Smooth muscle cell (in vitro differentiated cells): Measurements from ENCODE around the gene CACNG4. TPM values are rescaled to one million over a fixed set of nuclear protein-coding genes. Genes with fewer than 3 reads are reported as not detected.

Experiments
- DNase-seq: peaks from one replicate; lab custom pipeline; 2025; ENCODE audit not compliant: unreplicated experiment; lab: John Stamatoyannopoulos, UW
- H2AFZ ChIP-seq: fragments of 200-600 bp; sonication (generic); 2 replicates; pipeline ENCODE4 v1.6.0; 2016; ENCODE audit warnings: antibody characterized with exemption, low read depth, mild to moderate bottlenecking
- H3F3A ChIP-seq: fragments of 200-600 bp; sonication (generic); 2 replicates; pipeline ENCODE4 v1.6.0; 2017; ENCODE audit warnings: antibody characterized with exemption, low read depth
- H3K27ac ChIP-seq: fragments of 200-600 bp; sonication (generic); 2 replicates; pipeline ENCODE4 v1.5.1; 2016; ENCODE audit warnings: low read depth, mild to moderate bottlenecking
- H3K27me3 ChIP-seq: fragments of 200-600 bp; sonication (generic); 2 replicates; pipeline ENCODE4 v1.6.1; 2016; ENCODE audit warnings: low read depth, mild to moderate bottlenecking
- H3K36me3 ChIP-seq: fragments of 200-600 bp; sonication (generic); 2 replicates; pipeline ENCODE4 v1.5.1; 2016; ENCODE audit warnings: low read depth
- H3K4me1 ChIP-seq: fragments of 200-600 bp; sonication (generic); 2 replicates; pipeline ENCODE4 v1.5.1; 2016; ENCODE audit warnings: low read depth
- H3K4me2 ChIP-seq: fragments of 200-600 bp; sonication (generic); 2 replicates; pipeline ENCODE4 v1.6.0; 2016; ENCODE audit warnings: mild to moderate bottlenecking
- H3K4me3 ChIP-seq: fragments of 200-600 bp; sonication (generic); 2 replicates; pipeline ENCODE4 v1.5.1; 2016; ENCODE audit warnings: mild to moderate bottlenecking
- H3K79me2 ChIP-seq: fragments of 200-600 bp; sonication (generic); 2 replicates; pipeline ENCODE4 v1.6.0; 2016; ENCODE audit warnings: low read depth, mild to moderate bottlenecking
- H3K9ac ChIP-seq: fragments of 200-600 bp; sonication (generic); 2 replicates; pipeline ENCODE4 v1.6.0; 2016; ENCODE audit warnings: low read depth
- H3K9me3 ChIP-seq: fragments of 200-600 bp; sonication (generic); replicated peaks from 2 replicates; pipeline ENCODE4 v1.5.1; 2016; ENCODE audit warnings: low read depth
- H4K20me1 ChIP-seq: fragments of 200-600 bp; sonication (generic); 2 replicates; pipeline ENCODE4 v1.6.0; 2016; ENCODE audit warnings: low read depth
- WGBS: methylation state at CpG from one replicate; pipeline ENCODE4 v1.1.7; 2016; ENCODE audit warnings: low lambda C conversion rate; 5-methylcytosine and 5-hydroxymethylcytosine counted together
- polyA plus RNA-seq: library from polyadenylated mRNA; unstranded; fragments of >200 nt; fragmentation: Nextera tagmentation; extraction: Ambion mirVana; gene quantifications from 2 replicates; pipeline ENCODE4 v1.2.1, GENCODE V29; 2016
- total RNA-seq: library from RNA; depleted of rRNA; stranded (reverse); fragments of >200 nt; gene quantifications from 2 replicates; pipeline ENCODE4 v1.2.3, GENCODE V29; 2014
- TF ChIP-seq, protein P1 (sequence below): fragments of 200-600 bp; sonication (generic); IDR thresholded peaks from 2 replicates; pipeline ENCODE4 v1.5.1; 2017; ENCODE audit warnings: borderline replicate concordance, mild to moderate bottlenecking, antibody characterized with exemption; ENCODE audit not compliant: insufficient read depth, poor library complexity, severe bottlenecking

Gene CACNG4
- total and polyA plus RNA-seq, 2 experiments from 2014 or later: 1.4 to 6.5 TPM

DNA sequence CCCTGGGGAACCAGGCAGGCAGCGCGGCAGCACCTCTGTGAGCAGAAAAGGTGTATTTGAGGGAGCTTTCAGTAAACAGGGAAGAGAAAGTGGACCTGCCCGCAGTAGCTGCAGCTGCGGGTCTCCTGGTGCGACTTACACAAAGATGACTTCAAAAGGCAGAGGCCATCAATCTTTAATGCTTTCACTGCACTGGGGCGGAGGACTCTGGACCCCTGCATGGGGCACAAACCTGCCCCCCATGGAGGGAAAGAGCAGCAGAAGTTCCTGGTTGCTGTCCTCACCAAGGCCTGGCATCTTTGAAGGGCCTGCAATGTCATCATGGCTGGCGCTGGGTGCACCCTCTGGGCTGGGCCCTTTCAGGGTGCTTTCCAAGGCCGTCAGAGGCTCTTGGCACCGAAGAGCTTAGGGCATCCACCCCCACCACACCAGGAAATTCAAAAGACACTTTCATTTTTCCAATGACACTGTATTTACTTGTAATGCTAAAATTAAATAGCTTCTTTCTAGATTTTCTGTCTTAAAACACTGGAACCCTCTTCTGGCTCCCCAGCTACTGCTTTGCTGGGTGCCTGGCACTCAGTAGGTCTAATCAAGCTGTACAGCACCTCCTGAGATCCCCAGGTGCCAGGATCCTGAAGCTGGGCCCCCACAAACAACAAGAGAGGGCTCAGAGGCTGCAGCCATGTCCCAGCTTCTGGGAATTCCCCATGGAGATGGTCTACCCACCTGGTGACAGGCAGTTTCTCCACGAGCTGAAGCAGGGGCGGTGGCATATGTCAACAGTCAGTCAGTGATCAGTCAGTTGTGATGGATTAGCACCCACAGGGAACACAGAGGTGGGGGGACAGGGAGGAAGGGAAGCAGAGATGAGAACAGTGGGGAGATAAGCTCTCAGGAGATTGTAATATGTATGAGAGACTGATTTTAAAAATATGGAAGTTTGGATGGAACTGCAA is 77.7 kb downstream of the CACNG4 start:
- Histone ChIP-seq H3K27ac (no peak overlapping the region), H3K9ac (no peak overlapping the region), H3K36me3 (no peaks in the 10 kb centered on the region), H2AFZ (no peak overlapping the region), H3K4me2 (no peak overlapping the region), H3K27me3 (no peaks in the 10 kb centered on the region), H3K4me3 (no peak overlapping the region), H3K9me3 (no peaks in the 10 kb centered on the region), H3K4me1 (no peaks in the 10 kb centered on the region), H4K20me1 (no peaks in the 10 kb centered on the region), H3F3A (no peaks in the 10 kb centered on the region), H3K79me2 (no peaks in the 10 kb centered on the region)
- no peak for DNase-seq
- TF ChIP-seq, protein P1, sequence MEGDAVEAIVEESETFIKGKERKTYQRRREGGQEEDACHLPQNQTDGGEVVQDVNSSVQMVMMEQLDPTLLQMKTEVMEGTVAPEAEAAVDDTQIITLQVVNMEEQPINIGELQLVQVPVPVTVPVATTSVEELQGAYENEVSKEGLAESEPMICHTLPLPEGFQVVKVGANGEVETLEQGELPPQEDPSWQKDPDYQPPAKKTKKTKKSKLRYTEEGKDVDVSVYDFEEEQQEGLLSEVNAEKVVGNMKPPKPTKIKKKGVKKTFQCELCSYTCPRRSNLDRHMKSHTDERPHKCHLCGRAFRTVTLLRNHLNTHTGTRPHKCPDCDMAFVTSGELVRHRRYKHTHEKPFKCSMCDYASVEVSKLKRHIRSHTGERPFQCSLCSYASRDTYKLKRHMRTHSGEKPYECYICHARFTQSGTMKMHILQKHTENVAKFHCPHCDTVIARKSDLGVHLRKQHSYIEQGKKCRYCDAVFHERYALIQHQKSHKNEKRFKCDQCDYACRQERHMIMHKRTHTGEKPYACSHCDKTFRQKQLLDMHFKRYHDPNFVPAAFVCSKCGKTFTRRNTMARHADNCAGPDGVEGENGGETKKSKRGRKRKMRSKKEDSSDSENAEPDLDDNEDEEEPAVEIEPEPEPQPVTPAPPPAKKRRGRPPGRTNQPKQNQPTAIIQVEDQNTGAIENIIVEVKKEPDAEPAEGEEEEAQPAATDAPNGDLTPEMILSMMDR: no peak
- WGBS: 91% methylated on average over 11 of the region's 11 CpGs

DNA sequence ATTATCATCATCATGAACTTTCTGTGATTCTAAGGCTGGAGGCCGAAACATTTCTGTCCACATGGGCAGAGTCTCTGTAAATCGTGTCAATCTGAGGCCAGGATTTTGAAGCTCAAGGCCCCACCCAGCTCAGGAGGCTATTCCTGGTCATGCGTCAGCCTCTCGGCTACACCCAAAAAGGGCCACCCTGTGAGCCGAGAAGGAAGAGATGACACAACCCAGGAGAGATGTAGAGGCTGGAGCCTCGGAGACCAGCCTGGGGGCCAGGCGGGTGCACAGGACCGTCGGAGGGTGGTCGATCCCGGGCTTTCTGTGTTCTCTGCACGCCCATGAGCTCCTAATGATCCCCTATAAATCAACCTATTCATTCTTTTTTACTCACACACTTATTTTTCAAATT is 78.8 kb downstream of the CACNG4 start:
- Histone ChIP-seq H3K9me3 (peaks cover 7% of the 10 kb centered on the region), H3K27ac (no peak overlapping the region), H3K4me2 (no peak overlapping the region), H3F3A (no peaks in the 10 kb centered on the region), H3K4me1 (no peaks in the 10 kb centered on the region), H3K79me2 (no peaks in the 10 kb centered on the region), H3K4me3 (no peak overlapping the region), H4K20me1 (no peaks in the 10 kb centered on the region), H2AFZ (no peak overlapping the region), H3K36me3 (no peaks in the 10 kb centered on the region), H3K27me3 (no peaks in the 10 kb centered on the region), H3K9ac (no peak overlapping the region)
- TF ChIP-seq, protein P1: no peak
- WGBS: 91% methylated on average over 12 of the region's 12 CpGs
- no peak for DNase-seq

DNA sequence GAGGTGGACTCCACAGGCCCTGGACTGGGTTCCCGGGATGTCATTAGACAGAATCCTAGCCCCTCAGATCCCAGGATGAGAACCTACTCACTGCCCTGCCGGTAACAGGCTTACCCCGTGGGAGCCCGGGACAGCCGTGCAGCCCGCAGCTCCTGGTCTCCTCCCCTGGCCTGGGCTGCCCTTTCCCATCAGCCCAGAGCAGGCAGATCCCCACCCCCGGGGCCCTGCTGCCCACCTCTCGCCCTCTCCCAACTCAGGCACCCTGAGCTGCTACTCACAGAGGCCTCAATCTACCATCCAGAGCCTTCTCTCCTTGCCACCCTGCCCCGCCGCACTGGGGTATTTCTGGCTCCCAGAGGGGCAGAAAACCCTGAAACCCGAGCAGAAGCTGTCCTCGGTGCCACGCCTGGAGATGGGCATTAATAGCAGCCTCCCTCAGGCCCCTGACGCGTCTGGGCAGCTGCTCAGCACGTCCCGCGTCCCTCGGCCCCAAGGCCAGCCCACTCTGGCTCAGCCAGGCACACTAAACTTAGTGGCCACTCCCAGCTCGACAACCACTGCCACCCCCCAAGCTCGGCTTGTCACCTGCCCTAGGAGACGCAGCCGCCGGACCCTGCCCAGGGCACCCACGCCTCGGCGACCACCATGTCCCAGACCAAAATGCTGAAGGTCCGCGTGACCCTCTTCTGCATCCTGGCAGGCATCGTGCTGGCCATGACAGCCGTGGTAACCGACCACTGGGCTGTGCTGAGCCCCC is 79.7 kb downstream of the CACNG4 start, which contains the start of gene CACNG1:
TSS of gene CACNG1 (plus strand) at position 539 of the 757 bp plus-strand sequence. CDS start at position 646, 107 bp downstream.
- H3K4me1 ChIP-seq: no peaks in the 10 kb centered on the region
- 93% methylated on average over 32 of the region's 32 CpGs for WGBS
- no peaks in the 10 kb centered on the region for H3F3A ChIP-seq
- no peak within 1 kb of the TSS for H3K4me3 ChIP-seq
- DNase-seq: no peak
- H3K27me3 ChIP-seq: no peaks in the 10 kb centered on the region
- TF ChIP-seq, protein P1: no peak
- H2AFZ ChIP-seq: no peak within 1 kb of the TSS
- no peaks in the 10 kb centered on the region for H3K79me2 ChIP-seq
- H3K9me3 ChIP-seq: peaks cover 16% of the 10 kb centered on the region
- no peak within 1 kb of the TSS for H3K4me2 ChIP-seq
- H3K27ac ChIP-seq: no peak within 1 kb of the TSS
- H3K36me3 ChIP-seq: no peaks in the 10 kb centered on the region
- H4K20me1 ChIP-seq: no peaks in the 10 kb centered on the region
- no peak within 1 kb of the TSS for H3K9ac ChIP-seq
